AG04450 (cell line): ENCODE measurements around the gene DCTN2. TPM values are rescaled to one million over a fixed set of nuclear protein-coding genes. Genes with fewer than 3 reads are reported as not detected.

ENCODE experiments used
- CTCF ChIA-PET: fragments of 300-600, 350-600 bp; formaldehyde crosslinking; extraction: SDS; loops from one replicate; lab custom pipeline; 2022; ENCODE audit warnings: antibody characterized with exemption, inconsistent platforms; lab: Charles Lee
- POLR2A ChIA-PET: fragments of 350-600 bp; formaldehyde crosslinking; extraction: SDS; loops from one replicate; lab custom pipeline; 2021; ENCODE audit warnings: antibody characterized with exemption, inconsistent platforms; lab: Yijun Ruan, JAX
- DNase-seq: peaks from one replicate; pipeline ENCODE4 v3.0.0-alpha.2; 2011; ENCODE audit warnings: low read depth, low spot score
- H3K27ac ChIP-seq: one replicate; pipeline ENCODE4 v1.5.1; 2012; ENCODE audit warnings: low read depth, low read length, control low read depth
- H3K27me3 ChIP-seq: one replicate; pipeline ENCODE4 v1.6.0; 2012; ENCODE audit warnings: low read length; ENCODE audit not compliant: control insufficient read depth, insufficient read depth
- H3K4me3 ChIP-seq: 2 replicates; pipeline ENCODE4 v1.5.1; 2011; ENCODE audit warnings: mild to moderate bottlenecking, low read depth, low read length, control low read depth
- H3K9me3 ChIP-seq: 2 replicates; pipeline ENCODE4 v1.5.1; 2012; ENCODE audit warnings: low read length; ENCODE audit not compliant: control insufficient read depth, insufficient read depth
- CTCF ChIP-seq: IDR thresholded peaks from 2 replicates; pipeline ENCODE4 v1.5.1; 2011; ENCODE audit warnings: low read depth, low read length, control low read depth, inconsistent platforms
- polyA plus RNA-seq: library from polyadenylated mRNA; depleted of rRNA; stranded (reverse); fragments of >200 nt; gene quantifications from 2 replicates; pipeline ENCODE4 v1.2.3, GENCODE V29; 2011

The DCTN2 gene
- polyA plus RNA-seq, 1 experiment: 160 TPM

DNA sequence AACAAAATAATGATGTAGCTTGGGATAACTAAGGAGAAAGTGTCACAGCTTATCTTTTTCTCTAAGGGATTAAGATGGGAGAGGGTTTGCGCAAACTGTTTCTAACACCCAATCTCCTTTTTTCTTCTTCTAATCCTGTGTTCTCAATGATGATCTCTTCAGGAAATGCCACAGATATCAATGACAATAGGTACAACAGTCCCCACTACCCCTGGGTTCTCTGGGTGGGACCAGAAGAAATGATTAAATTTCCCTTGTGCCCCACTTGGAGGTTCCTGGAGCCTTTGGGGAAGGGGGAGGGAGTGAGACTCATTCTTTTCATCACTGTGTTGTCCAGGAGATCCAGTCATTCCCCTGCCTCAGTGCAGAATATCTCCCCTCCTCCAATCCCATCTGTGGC lies 35.4 kb upstream of the DCTN2 start:
- Histone ChIP-seq H3K27ac (no peak overlapping the region), H3K9me3 (no peaks in the 10 kb centered on the region), H3K4me3 (no peak overlapping the region), H3K27me3 (peaks cover 21% of the 10 kb centered on the region)
- CTCF ChIA-PET: interaction anchor here (0.7 to 6.7 kb wide), 18 partner anchors 9 to 1186 kb away, joined by 3 to 112 read pairs (median 16); partner anchors contain the start of genes B4GALNT1 and OS9
- no peak for TF ChIP-seq CTCF
- DNase-seq: no peak
- POLR2A ChIA-PET: interaction anchor here (0.6 kb wide), 1 partner anchor 172 kb away, joined by 3 read pairs; no protein-coding TSS in a partner anchor

GRCh38 chr12:57581802-57582201 lies 34.8 kb upstream of the DCTN2 start:
- no peak for TF ChIP-seq CTCF
- Histone ChIP-seq H3K4me3 (no peak overlapping the region), H3K27ac (no peak overlapping the region), H3K27me3 (peaks cover 21% of the 10 kb centered on the region), H3K9me3 (no peaks in the 10 kb centered on the region)
- no peak for DNase-seq
- ChIA-PET CTCF (interaction anchor here (0.7 to 6.7 kb wide), 8 partner anchors 8 to 1186 kb away, joined by 7 to 112 read pairs (median 28); partner anchors contain the start of genes B4GALNT1 and OS9), POLR2A (no interaction called here)

DNA sequence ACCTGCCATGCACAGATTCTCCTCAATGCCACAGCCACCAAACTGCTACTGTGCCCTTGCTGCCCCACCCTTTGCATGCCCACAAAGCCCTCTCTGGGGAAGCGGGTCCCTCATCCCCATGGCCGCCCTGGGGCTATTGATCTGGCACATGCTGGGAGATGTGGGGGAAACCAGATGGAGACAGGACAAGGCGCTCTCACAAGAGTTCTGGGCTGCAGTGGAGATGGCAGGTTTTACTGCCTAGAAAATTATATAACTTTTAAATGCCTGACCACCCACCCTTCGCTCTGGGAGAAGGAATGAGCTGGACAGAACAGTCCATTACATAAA lies 33.4 kb upstream of the DCTN2 start:
- TF ChIP-seq CTCF: no peak
- ChIA-PET POLR2A (no interaction called here), CTCF (interaction anchor here (2.9 to 6.7 kb wide), 2 partner anchors 42 to 53 kb away, joined by 16 to 112 read pairs; partner anchors contain the start of gene B4GALNT1)
- H3K9me3 ChIP-seq: no peaks in the 10 kb centered on the region
- H3K4me3 ChIP-seq: no peak overlapping the region
- peaks cover 18% of the 10 kb centered on the region for H3K27me3 ChIP-seq
- DNase-seq: no peak
- no peak overlapping the region for H3K27ac ChIP-seq

- Histone ChIP-seq H3K27ac (no peak overlapping the region), H3K9me3 (no peaks in the 10 kb centered on the region), H3K27me3 (peaks cover 19% of the 10 kb centered on the region), H3K4me3 (no peak overlapping the region)
- ChIA-PET CTCF (interaction anchor here (2.9 to 6.7 kb wide), 2 partner anchors 43 to 53 kb away, joined by 16 to 112 read pairs; partner anchors contain the start of gene B4GALNT1), POLR2A (no interaction called here)
- no peak for TF ChIP-seq CTCF
- no peak for DNase-seq
Measured at GRCh38 chr12:57579677-57580465, 32.9 kb upstream of the DCTN2 start.

DNA sequence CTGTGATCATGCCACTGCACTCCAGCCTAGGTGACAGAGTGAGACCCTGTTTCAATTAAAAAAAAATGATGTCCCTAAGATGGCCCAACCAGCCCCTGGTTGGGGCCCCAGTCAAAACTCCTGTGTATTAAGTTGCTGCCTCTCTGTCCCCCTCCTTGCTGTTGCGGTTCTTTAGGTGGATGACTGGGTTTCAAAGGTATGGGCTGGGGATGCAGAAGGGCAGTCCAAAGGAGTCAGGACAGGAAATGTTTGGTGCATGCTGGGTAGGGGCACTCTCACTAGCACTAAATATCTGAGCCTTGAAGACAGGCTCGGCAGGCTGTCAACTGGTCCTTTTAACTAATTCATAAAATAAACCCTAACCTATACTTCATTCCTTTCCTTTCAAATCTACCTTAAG lies 32.0 kb upstream of the DCTN2 start:
- TF ChIP-seq CTCF: no peak
- no peak for DNase-seq
- ChIA-PET POLR2A (no interaction called here), CTCF (no interaction called here)
- H3K27me3 ChIP-seq: peaks cover 19% of the 10 kb centered on the region
- H3K4me3 ChIP-seq: no peak overlapping the region
- no peaks in the 10 kb centered on the region for H3K9me3 ChIP-seq
- no peak overlapping the region for H3K27ac ChIP-seq
